IPS-18c (cell line): ENCODE measurements around the gene MAD2L1.

ENCODE experiments used
- H3K4me3 ChIP-seq: 2 replicates; pipeline ENCODE4 v1.7.0; 2013; ENCODE audit warnings: low read depth, mild to moderate bottlenecking, low read length, moderate library complexity; ENCODE audit not compliant: insufficient read depth
- H3K9me3 ChIP-seq: one replicate; pipeline ENCODE4 v1.6.1; 2013; ENCODE audit warnings: mild to moderate bottlenecking, low read length, moderate library complexity; ENCODE audit not compliant: control insufficient read depth, insufficient read depth

The MAD2L1 gene

DNA sequence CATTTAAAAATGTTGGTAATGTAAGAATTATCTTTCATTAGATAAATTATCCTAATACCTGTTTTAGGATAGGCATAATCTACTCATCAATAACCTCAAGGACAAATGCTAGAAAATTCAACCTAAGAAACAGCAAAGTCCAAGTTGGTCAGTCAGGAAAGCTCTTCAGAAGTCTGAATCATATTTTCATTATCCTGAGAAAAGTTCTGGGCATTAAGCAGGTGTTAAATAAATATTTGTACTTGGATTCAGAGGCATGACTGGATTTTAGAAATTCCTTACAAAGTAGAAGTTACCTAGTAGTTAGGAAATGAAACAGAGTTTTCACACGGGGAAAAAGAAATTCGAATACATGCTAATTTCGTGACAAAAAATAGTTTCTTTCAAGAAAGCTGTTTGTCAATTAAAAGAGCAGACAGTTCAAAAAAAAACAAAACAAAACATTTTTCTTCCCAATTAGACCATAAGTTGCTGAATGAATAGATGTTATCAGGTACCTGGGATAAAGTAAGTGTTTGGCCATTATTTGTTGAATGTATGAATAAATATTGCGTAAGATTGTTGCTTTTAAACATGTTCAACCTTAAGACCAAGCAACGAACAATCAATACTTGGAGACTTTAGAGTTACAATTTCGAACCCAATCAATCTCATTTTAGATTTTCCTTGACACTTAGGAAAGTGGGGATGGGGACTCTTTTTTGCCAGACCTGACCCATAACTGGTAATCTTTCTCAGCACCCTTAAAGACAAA, 48.5 kb downstream of the MAD2L1 start:
- Histone ChIP-seq H3K9me3 (no peaks in the 10 kb centered on the region), H3K4me3 (no peak overlapping the region)

DNA sequence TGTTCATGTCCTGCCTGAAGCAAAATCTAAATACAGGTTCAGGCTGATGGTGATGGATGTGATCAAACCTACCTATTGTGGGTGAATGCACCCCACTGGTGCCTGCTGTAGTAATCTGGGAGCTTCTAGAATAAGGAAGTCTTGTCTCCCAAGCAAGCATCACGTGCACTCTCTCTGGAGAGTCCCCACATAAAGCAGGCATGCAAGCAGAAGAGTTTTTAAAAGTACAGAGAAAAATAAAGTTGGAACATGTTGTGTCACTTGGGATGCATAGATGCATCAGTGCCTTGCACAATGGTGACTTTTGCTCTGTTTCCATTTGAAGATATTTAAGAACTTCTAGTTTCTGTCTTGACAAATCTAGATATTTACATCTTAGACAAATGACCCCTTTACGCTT, 54.9 kb downstream of the MAD2L1 start:
- Histone ChIP-seq H3K4me3 (no peak overlapping the region), H3K9me3 (no peaks in the 10 kb centered on the region)

DNA sequence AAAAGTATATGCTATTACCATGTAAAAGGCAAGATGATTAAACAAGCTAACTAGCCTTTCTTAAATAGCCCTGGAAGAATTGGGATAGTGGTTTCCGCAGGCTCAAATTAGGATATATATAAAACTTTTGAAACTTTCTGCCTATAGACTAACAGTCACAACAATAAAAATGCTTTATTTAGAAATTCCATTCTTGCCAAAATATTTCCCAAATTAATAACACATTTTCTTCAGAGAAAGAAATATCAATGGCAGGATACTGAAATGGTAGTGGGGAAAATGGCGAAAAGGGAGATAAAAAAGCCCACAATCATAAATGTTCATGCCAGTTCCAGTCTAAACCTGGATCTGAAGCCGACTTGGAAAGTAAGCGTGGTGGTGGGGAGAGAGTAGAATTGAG, 56.0 kb downstream of the MAD2L1 start:
- H3K4me3 ChIP-seq, result no peak overlapping the region
- no peaks in the 10 kb centered on the region for H3K9me3 ChIP-seq

DNA sequence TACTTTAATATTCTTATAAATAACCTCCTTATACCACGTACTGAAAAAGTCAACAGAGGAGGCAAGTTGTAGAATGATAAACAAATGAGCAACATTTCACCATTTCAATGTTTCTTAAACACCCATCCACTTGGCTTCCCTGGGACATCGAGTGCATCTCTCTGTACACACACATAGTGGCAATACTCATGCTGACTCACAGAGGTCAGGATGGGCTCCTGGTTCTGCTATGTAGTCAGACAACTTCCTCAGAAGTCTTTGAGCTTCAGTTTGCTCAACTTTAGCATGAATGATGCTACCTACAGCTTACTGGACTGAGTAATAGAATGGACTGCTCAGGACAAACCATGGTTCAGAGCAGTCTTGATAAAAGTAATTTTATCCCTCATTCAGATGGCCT, 56.9 kb downstream of the MAD2L1 start:
- Histone ChIP-seq H3K9me3 (no peaks in the 10 kb centered on the region), H3K4me3 (no peak overlapping the region)

DNA sequence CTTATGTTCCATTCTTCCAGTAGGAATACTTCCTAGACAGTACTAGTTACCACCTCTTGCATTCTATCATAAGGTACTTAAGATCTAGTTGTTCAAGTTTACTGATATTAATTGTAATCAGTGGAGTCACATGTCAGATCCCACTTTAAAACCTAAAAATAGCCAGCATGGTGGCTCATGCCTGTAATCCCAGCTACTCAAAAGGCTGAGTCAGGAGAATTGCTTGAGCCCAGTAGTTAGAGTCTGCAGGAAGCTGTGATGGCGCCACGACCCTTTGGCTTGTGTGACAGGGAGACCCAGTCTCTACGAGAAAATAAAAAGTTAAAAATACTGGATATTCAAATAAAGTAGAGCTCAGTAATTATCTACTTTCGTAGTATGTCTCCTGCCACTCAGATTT, 57.7 kb downstream of the MAD2L1 start:
- Histone ChIP-seq H3K9me3 (no peaks in the 10 kb centered on the region), H3K4me3 (no peak overlapping the region)

DNA sequence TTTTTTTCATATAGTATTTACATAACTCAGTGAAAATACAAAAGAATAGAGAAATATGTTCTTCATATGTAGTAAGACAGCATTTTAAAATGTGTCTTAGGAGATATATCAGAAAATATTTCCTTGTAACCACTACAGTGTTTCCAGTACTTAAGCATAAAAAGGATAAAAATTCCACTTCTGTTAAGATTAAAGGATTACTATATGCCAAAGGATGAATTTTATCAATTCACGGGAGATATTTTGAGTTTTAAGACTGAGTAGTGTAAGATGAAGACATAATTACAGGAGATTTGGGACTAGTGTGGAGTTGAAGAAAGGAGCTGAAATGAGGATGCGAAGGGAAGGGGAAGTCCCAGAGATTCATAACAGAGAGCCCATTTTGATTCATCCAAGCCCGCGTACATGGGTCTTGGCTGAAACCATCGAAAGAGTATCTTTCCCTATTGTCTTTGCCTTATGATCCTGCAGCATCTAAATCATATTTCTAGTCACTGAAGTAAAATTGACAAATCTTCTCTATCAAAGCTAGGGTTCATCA, 58.7 kb downstream of the MAD2L1 start:
- H3K9me3 ChIP-seq, result no peaks in the 10 kb centered on the region

DNA sequence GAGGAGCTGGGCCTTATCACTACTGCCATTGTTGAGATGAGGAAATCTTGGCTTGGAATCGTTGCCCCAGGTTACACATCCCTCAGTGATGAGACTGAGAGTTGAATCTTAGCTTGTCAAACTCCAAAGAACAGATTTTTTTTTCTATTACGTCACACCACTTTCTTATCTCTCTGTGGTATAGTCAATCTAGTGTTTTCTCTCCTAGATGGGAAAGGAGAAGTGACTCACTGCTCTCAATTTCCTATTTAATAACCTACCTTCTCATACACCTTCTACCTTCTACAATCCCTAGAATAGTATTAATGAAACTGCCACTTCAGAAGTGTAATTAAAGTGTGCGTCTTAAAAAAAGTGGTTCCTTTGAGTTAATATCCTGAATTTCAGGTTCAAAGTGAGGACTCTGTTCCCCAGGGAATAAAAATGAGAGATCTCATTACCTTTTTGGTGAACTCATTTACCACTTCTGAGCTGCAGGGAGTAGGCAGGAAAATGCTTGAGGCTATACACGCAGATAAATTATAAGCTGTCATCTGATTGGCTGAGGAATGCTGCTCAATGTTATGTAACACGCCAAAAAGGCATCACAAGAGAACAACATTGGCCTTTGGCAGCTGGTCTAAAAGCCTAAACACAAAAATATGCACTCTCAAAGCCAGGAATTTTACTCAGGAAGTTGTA, 59.3 kb downstream of the MAD2L1 start:
- Histone ChIP-seq H3K9me3 (no peaks in the 10 kb centered on the region), H3K4me3 (no peak overlapping the region)

More for the DNA sequence above, 58.7 kb downstream of the MAD2L1 start:
- no peak overlapping the region for H3K4me3 ChIP-seq
